Fibroblast of skin of scalp (primary cell): ENCODE measurements around the gene URB1.

Experiments
- DNase-seq: peaks from one replicate; pipeline ENCODE4 v3.0.0-alpha.2; 2013

The URB1 gene

GRCh38 chr21:32340863-32341848, 51.7 kb downstream of the URB1 start:
- DNase-seq: no peak

GRCh38 chr21:32338209-32338921, 54.4 kb downstream of the URB1 start:
- DNase-seq: no peak

GRCh38 chr21:32337206-32337605, 55.6 kb downstream of the URB1 start:
- DNase-seq: no peak

- DNase-seq: peak; percentile 63
These were observed 56.1 kb downstream of the URB1 start for GRCh38 chr21:32336711-32337110.

- DNase-seq: no peak
These were observed 56.9 kb downstream of the URB1 start for GRCh38 chr21:32335601-32336575.

- peak; percentile 60 for DNase-seq
These were observed 57.8 kb downstream of the URB1 start for GRCh38 chr21:32334980-32335531.

GRCh38 chr21:32333953-32334673, 58.7 kb downstream of the URB1 start:
- DNase-seq: no peak

GRCh38 chr21:32332463-32332951, 60.3 kb downstream of the URB1 start:
- no peak for DNase-seq

GRCh38 chr21:32331444-32332305, 61.1 kb downstream of the URB1 start:
- no peak for DNase-seq

GRCh38 chr21:32330784-32331311, 62.0 kb downstream of the URB1 start:
- DNase-seq: no peak

- peak; percentile 54 for DNase-seq
These were observed 63.0 kb downstream of the URB1 start for GRCh38 chr21:32329776-32330175.

GRCh38 chr21:32329331-32329730, 63.5 kb downstream of the URB1 start:
- DNase-seq: no peak

- peak; percentile 36 for DNase-seq
These were observed 64.2 kb downstream of the URB1 start for GRCh38 chr21:32328595-32328994.

- DNase-seq: no peak
These were observed 67.1 kb downstream of the URB1 start for GRCh38 chr21:32325706-32326105.

- DNase-seq: no peak
These were observed 70.1 kb downstream of the URB1 start for GRCh38 chr21:32322676-32323075.

- DNase-seq: no peak
These were observed 70.7 kb downstream of the URB1 start for GRCh38 chr21:32322103-32322502.

GRCh38 chr21:32321480-32321879, 71.3 kb downstream of the URB1 start:
- no peak for DNase-seq

GRCh38 chr21:32320726-32321125, 72.1 kb downstream of the URB1 start:
- DNase-seq: no peak

- DNase-seq: no peak
These were observed 72.8 kb downstream of the URB1 start for GRCh38 chr21:32320059-32320458.

- no peak for DNase-seq
These were observed 73.8 kb downstream of the URB1 start for GRCh38 chr21:32319012-32319411.
